Neuronal stem cell (in vitro differentiated cells): Measurements from ENCODE around the gene UGP2.
A peak's percentile ranks its signal among the peaks of the same experiment; 100 is the strongest.

ENCODE experiments used
- DNase-seq: peaks from one replicate; pipeline ENCODE4 v3.0.0-alpha.2; 2013; ENCODE audit warnings: low spot score
- H2AFZ ChIP-seq: one replicate; pipeline ENCODE4 v1.6.1; 2013; ENCODE audit warnings: mild to moderate bottlenecking, low read length, inconsistent platforms
- H2AK5ac ChIP-seq: 2 replicates; pipeline ENCODE4 v1.6.1; 2013; ENCODE audit warnings: low read depth, mild to moderate bottlenecking, inconsistent platforms, low read length, moderate library complexity, mixed read lengths
- H2BK120ac ChIP-seq: 2 replicates; pipeline ENCODE4 v1.6.1; 2013; ENCODE audit warnings: low read depth, mild to moderate bottlenecking, inconsistent platforms, low read length, moderate library complexity, mixed read lengths
- H2BK12ac ChIP-seq: one replicate; pipeline ENCODE4 v1.6.1; 2013; ENCODE audit warnings: low read length, inconsistent platforms
- H2BK15ac ChIP-seq: 2 replicates; pipeline ENCODE4 v1.6.1; 2013; ENCODE audit warnings: mild to moderate bottlenecking, low read length, inconsistent platforms, mixed read lengths
- H2BK5ac ChIP-seq: one replicate; pipeline ENCODE4 v1.6.1; 2013; ENCODE audit warnings: inconsistent platforms, mild to moderate bottlenecking, low read length, moderate library complexity
- H3K14ac ChIP-seq: one replicate; pipeline ENCODE4 v1.6.1; 2013; ENCODE audit warnings: low read length, inconsistent platforms
- H3K18ac ChIP-seq: 2 replicates; pipeline ENCODE4 v1.6.1; 2013; ENCODE audit warnings: low read length, inconsistent platforms
- H3K23ac ChIP-seq: 2 replicates; pipeline ENCODE4 v1.6.1; 2013; ENCODE audit warnings: low read depth, mild to moderate bottlenecking, mixed read lengths, low read length, inconsistent platforms; ENCODE audit not compliant: poor library complexity
- H3K27ac ChIP-seq: replicated peaks from 3 replicates; pipeline ENCODE4 v1.5.1; 2013; ENCODE audit warnings: low read length, inconsistent platforms
- H3K27me3 ChIP-seq, 3 experiments: 2 replicates each; pipeline ENCODE4 v1.6.1; 2013; ENCODE audit warnings: low read length in 3 of 3, mild to moderate bottlenecking in 2 of 3, inconsistent platforms in 1 of 3, low read depth in 1 of 3, mixed read lengths in 1 of 3, moderate library complexity in 1 of 3; ENCODE audit not compliant: control insufficient read depth in 3 of 3, insufficient read depth in 3 of 3
- H3K36me3 ChIP-seq, 2 donors: replicated peaks in 1 of 2; 2 replicates each; pipeline ENCODE4 v1.6.1; 2013; ENCODE audit warnings: low read length in 2 of 2; ENCODE audit not compliant: control insufficient read depth in 2 of 2, insufficient read depth in 2 of 2
- H3K4ac ChIP-seq: 2 replicates; pipeline ENCODE4 v1.6.1; 2013; ENCODE audit warnings: inconsistent platforms, mild to moderate bottlenecking, low read length, moderate library complexity
- H3K4me1 ChIP-seq, 2 donors: 1 replicate in 1 of 2; 2 replicates in 1 of 2; pipeline ENCODE4 v1.6.1; 2013; ENCODE audit warnings: low read length in 2 of 2, low read depth in 1 of 2; ENCODE audit not compliant: control insufficient read depth in 2 of 2, insufficient read depth in 1 of 2
- H3K4me2 ChIP-seq: one replicate; pipeline ENCODE4 v1.6.1; 2013; ENCODE audit warnings: mild to moderate bottlenecking, low read length, inconsistent platforms; ENCODE audit not compliant: insufficient read depth, poor library complexity, severe bottlenecking
- H3K4me3 ChIP-seq, 2 donors: 2 replicates each; pipeline ENCODE4 v1.5.1; 2013; ENCODE audit warnings: low read length in 2 of 2, mild to moderate bottlenecking in 2 of 2, inconsistent platforms in 1 of 2, moderate library complexity in 1 of 2
- H3K79me1 ChIP-seq: one replicate; pipeline ENCODE4 v1.6.1; 2013; ENCODE audit warnings: low read depth, mild to moderate bottlenecking, inconsistent platforms, low read length, moderate library complexity
- H3K9ac ChIP-seq: one replicate; pipeline ENCODE4 v1.6.1; 2013; ENCODE audit warnings: mild to moderate bottlenecking, low read depth, low read length, inconsistent platforms; ENCODE audit not compliant: poor library complexity
- H3K9me3 ChIP-seq, 2 donors: replicated peaks in 1 of 2; 2 replicates each; pipeline versions ENCODE3 to v1.6.1; 2013; ENCODE audit warnings: low read length in 2 of 2, mild to moderate bottlenecking in 2 of 2, inconsistent platforms in 1 of 2, low read depth in 1 of 2, mixed read lengths in 1 of 2, moderate library complexity in 1 of 2; ENCODE audit not compliant: control insufficient read depth in 2 of 2, insufficient read depth in 1 of 2
- H4K8ac ChIP-seq: one replicate; pipeline ENCODE4 v1.6.1; 2013; ENCODE audit warnings: low read depth, mild to moderate bottlenecking, inconsistent platforms, low read length, moderate library complexity
- H4K91ac ChIP-seq: one replicate; pipeline ENCODE4 v1.6.1; 2013; ENCODE audit warnings: low read length, low read depth, mild to moderate bottlenecking, inconsistent platforms; ENCODE audit not compliant: poor library complexity
- WGBS, 2 donors: extraction: QIAGEN DNeasy Blood & Tissue Kit; methylation state at CpG; one replicate each; pipeline ENCODE4 v1.1.7; 2013; ENCODE audit warnings: missing lambda C conversion rate in 2 of 2, mixed read lengths in 1 of 2; ENCODE audit not compliant: insufficient read length in 2 of 2, insufficient replicate concordance in 1 of 2; ENCODE audit errors: extremely low coverage in 2 of 2; 5-methylcytosine and 5-hydroxymethylcytosine counted together

Gene UGP2

DNA sequence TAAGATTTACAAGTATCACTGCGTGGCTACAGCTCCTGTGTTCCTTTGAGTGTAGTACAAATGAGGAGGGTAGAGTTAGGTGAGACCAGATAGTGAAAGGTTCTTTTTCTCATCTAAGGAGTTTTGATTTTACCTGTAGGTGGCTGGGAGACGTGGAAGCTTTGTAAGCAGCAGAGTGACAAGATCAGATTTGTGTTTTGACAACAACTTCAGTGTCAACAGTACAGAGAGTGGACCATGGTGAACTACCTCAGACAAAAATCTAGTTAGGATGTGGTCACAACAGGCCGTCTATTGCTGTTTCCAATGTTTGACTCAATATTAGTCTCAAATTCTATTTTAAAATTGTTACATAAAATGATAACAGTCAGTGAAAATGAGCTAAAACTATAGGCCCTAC is 20.3 kb upstream of the UGP2 start:
- Histone ChIP-seq H2AK5ac (no peak overlapping the region), H3K14ac (no peak overlapping the region), H4K91ac (no peak overlapping the region), H3K27ac (no peak overlapping the region), H2BK120ac (no peak overlapping the region), H2BK12ac (no peak overlapping the region), H3K79me1 (no peaks in the 10 kb centered on the region), H3K9me3 (no peaks in the 10 kb centered on the region), H2AFZ (no peak overlapping the region), H3K9ac (no peak overlapping the region), H3K4me3 (no peak overlapping the region), H3K18ac (no peak overlapping the region), H4K8ac (no peak overlapping the region), H3K4me1 (no peaks in the 10 kb centered on the region), H3K36me3 (no peaks in the 10 kb centered on the region), H2BK5ac (no peak overlapping the region), H3K4ac (no peak overlapping the region), H2BK15ac (no peak overlapping the region), H3K4me2 (no peak overlapping the region), H3K27me3 (no peaks in the 10 kb centered on the region), H3K23ac (no peak overlapping the region)
- DNase-seq, result no peak
- no CpG with 5 or more reads among the region's 3 CpGs for WGBS, 2 donors

DNA sequence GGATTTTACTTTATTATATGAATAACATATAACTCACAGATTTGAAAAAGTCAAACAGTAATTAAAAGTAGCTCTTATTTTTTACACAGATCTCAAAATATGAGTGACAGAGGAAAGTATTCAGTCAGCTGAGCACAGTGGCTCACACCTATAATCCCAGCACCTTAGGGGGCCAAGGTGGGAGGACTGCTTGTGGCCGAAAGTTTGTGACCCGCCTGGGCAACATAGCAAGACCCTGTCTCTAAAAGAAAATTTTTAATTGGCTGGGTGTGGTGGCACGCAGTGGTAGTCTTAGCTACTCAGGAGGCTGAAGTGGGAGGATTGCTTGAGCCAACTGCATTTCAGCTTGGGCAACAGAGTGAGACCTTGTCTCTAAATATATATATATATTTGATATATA is 19.2 kb upstream of the UGP2 start:
- H2BK120ac ChIP-seq, result no peak overlapping the region
- no peaks in the 10 kb centered on the region for H3K27me3 ChIP-seq
- no peak overlapping the region for H2AFZ ChIP-seq
- H3K9me3 ChIP-seq, result no peaks in the 10 kb centered on the region
- no peak overlapping the region for H3K4me2 ChIP-seq
- no peak overlapping the region for H2BK5ac ChIP-seq
- H4K91ac ChIP-seq, result no peak overlapping the region
- no peak overlapping the region for H2BK15ac ChIP-seq
- H2AK5ac ChIP-seq, result no peak overlapping the region
- no peaks in the 10 kb centered on the region for H3K79me1 ChIP-seq
- no peaks in the 10 kb centered on the region for H3K4me1 ChIP-seq
- H3K4ac ChIP-seq, result no peak overlapping the region
- H3K27ac ChIP-seq, result no peak overlapping the region
- DNase-seq, result no peak
- no peak overlapping the region for H2BK12ac ChIP-seq
- H3K9ac ChIP-seq, result no peak overlapping the region
- no peaks in the 10 kb centered on the region for H3K36me3 ChIP-seq
- no peak overlapping the region for H3K23ac ChIP-seq
- no peak overlapping the region for H3K4me3 ChIP-seq
- H4K8ac ChIP-seq, result no peak overlapping the region
- no peak overlapping the region for H3K18ac ChIP-seq
- no CpG with 5 or more reads among the region's 3 CpGs for WGBS, 2 donors
- no peak overlapping the region for H3K14ac ChIP-seq

DNA sequence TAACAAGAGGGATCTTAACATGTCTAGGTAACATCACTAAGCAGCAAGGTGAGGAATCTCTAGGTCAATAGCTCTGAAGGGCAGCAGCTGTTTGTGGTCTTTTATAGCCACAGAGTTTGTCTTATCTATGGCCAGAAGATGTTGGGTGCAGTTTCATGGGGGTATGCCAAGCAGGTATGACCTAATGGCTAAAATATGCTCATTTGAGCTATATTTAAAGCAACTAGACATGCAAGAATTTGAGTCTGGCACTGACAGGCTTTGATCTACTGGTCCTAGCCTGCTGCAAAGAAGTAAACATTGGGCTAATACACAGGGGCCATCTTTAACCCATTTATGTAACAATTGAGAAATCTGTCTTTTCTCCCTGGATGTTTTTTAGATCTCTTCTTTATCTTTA is 13.9 kb upstream of the UGP2 start:
- no peak overlapping the region for H3K4ac ChIP-seq
- H3K23ac ChIP-seq, result no peak overlapping the region
- H3K9me3 ChIP-seq, result no peaks in the 10 kb centered on the region
- H3K4me1 ChIP-seq, result peaks cover 0 to 2% of the 10 kb centered on the region in 2 donors
- no peak overlapping the region for H2BK15ac ChIP-seq
- H2BK120ac ChIP-seq, result no peak overlapping the region
- no peak overlapping the region for H3K27ac ChIP-seq
- H2AFZ ChIP-seq, result peak overlapping the region; percentile 28
- no peak overlapping the region for H4K91ac ChIP-seq
- H3K79me1 ChIP-seq, result no peaks in the 10 kb centered on the region
- no peak overlapping the region for H2BK12ac ChIP-seq
- H2BK5ac ChIP-seq, result no peak overlapping the region
- no peaks in the 10 kb centered on the region for H3K27me3 ChIP-seq
- H3K4me3 ChIP-seq, result no peak overlapping the region
- H3K36me3 ChIP-seq, result no peaks in the 10 kb centered on the region
- no peak overlapping the region for H3K14ac ChIP-seq
- H2AK5ac ChIP-seq, result no peak overlapping the region
- H3K9ac ChIP-seq, result no peak overlapping the region
- no peak overlapping the region for H3K4me2 ChIP-seq
- H3K18ac ChIP-seq, result no peak overlapping the region
- no peak for DNase-seq
- no peak overlapping the region for H4K8ac ChIP-seq

DNA sequence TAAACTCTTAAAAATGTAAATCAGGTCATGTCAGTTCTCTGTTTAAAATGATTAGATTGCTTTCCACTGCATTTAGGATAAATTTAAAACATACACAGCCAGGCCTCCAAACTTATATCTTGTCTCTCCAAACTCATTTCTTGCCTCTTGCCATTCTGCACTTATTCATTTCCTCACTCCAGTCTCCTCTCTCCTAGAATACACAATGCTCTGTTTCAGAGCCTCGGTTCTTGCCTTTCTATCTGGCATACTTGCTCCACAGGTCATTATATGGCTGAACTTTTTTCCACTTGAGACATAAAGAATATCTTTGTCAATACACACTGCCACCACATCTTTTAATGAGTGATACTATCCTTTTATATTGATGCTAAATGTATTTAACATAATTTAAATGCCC is 10.5 kb upstream of the UGP2 start:
- H3K27me3 ChIP-seq, result no peaks in the 10 kb centered on the region
- H3K9me3 ChIP-seq, result no peaks in the 10 kb centered on the region
- no peak overlapping the region for H4K91ac ChIP-seq
- H3K4ac ChIP-seq, result no peak overlapping the region
- no peak overlapping the region for H3K4me3 ChIP-seq
- no peak overlapping the region for H3K14ac ChIP-seq
- no peak overlapping the region for H4K8ac ChIP-seq
- H3K79me1 ChIP-seq, result no peaks in the 10 kb centered on the region
- H2BK5ac ChIP-seq, result no peak overlapping the region
- H3K27ac ChIP-seq, result no peak overlapping the region
- H2BK12ac ChIP-seq, result no peak overlapping the region
- no CpG with 5 or more reads among the region's 1 CpG for WGBS, 2 donors
- no peak overlapping the region for H3K4me2 ChIP-seq
- no peak for DNase-seq
- H3K4me1 ChIP-seq, result peaks cover 0 to 2% of the 10 kb centered on the region in 2 donors
- no peak overlapping the region for H2BK120ac ChIP-seq
- no peak overlapping the region for H3K18ac ChIP-seq
- H2BK15ac ChIP-seq, result no peak overlapping the region
- no peak overlapping the region for H3K9ac ChIP-seq
- no peaks in the 10 kb centered on the region for H3K36me3 ChIP-seq
- H3K23ac ChIP-seq, result no peak overlapping the region
- H2AFZ ChIP-seq, result no peak overlapping the region
- H2AK5ac ChIP-seq, result no peak overlapping the region
